SU-DHL-6 (cell line): ENCODE results near the gene PRM3.

Source experiments
- CTCF ChIP-seq: fragments of 200-600 bp; sonication (generic); IDR thresholded peaks from one replicate; pipeline ENCODE4 v1.5.1; 2017; ENCODE audit warnings: antibody characterized with exemption, mild to moderate bottlenecking, low read length, moderate library complexity; ENCODE audit not compliant: insufficient read depth, poor library complexity, severe bottlenecking
- EZH2phosphoT487 ChIP-seq: fragments of 200-600 bp; sonication (generic), shearing (Covaris generic); conservative IDR thresholded peaks from 2 replicates; pipeline ENCODE4 v1.6.1; 2018; ENCODE audit warnings: mild to moderate bottlenecking, antibody characterized with exemption, low read length, moderate library complexity, mixed read lengths

GRCh38 chr16:11310997-11311561, 37.6 kb upstream of the PRM3 start:
- TF ChIP-seq CTCF (no peak), EZH2phosphoT487 (no peak)
